Right lobe of liver (tissue), 6 donors: ENCODE data around the gene TMEM272. TPM values are rescaled to one million over a fixed set of nuclear protein-coding genes. Genes with fewer than 3 reads are reported as not detected.

ENCODE experiments used
- ATAC-seq, 4 donors: fragments of 200-7000 bp; cut with Tn5 transposase; one replicate each; pipeline ENCODE4 v1.9.1; 2020; ENCODE audit warnings: mild to moderate bottlenecking in 4 of 4, moderate library complexity in 4 of 4
- DNase-seq, 3 donors: peaks; one replicate each; pipeline ENCODE4 v3.0.0-alpha.2; 2020
- H3K27ac ChIP-seq, 3 donors: fragments of 200-600 bp; one replicate each; pipeline ENCODE4 v1.8.0; 2022
- H3K27me3 ChIP-seq, 2 donors: fragments of 200-600 bp; one replicate each; pipeline ENCODE4 v1.8.0; 2022
- H3K36me3 ChIP-seq, 4 donors: fragments of 200-600 bp; sonication (generic) in 1 of 4; one replicate each; pipeline versions ENCODE4 v1.5.1 to v1.8.0; 2017 to 2022; ENCODE audit warnings: control low read depth in 1 of 4
- H3K4me1 ChIP-seq, 4 donors: fragments of 200-600 bp; sonication (generic) in 1 of 4; one replicate each; pipeline versions ENCODE4 v1.5.1 to v1.8.0; 2017 to 2022; ENCODE audit warnings: control low read depth in 1 of 4
- H3K4me3 ChIP-seq, 3 donors: fragments of 200-600 bp; one replicate each; pipeline ENCODE4 v1.8.0; 2022
- H3K9me3 ChIP-seq, 4 donors: fragments of 200-600 bp; sonication (generic) in 1 of 4; one replicate each; pipeline versions ENCODE4 v1.5.1 to v1.8.0; 2017 to 2022; ENCODE audit warnings: control low read depth in 1 of 4
- POLR2A ChIP-seq: fragments of 450-650 bp; IDR thresholded peaks from one replicate; pipeline ENCODE4 v1.6.1; 2017; ENCODE audit warnings: antibody characterized with exemption, mild to moderate bottlenecking
- WGBS: methylation state at CpG from one replicate; pipeline ENCODE4 v1.1.6; 2018; ENCODE audit warnings: low coverage, low lambda C conversion rate; ENCODE audit not compliant: insufficient coverage; ENCODE audit errors: missing lambda C conversion rate; 5-methylcytosine and 5-hydroxymethylcytosine counted together
- intact Hi-C, 2 donors: fragments of 100-400 bp; cut with DNase I; formaldehyde crosslinking; loops; one replicate each; pipeline versions ENCODE4 v1.11.2 to v1.14.1; 2022
- total RNA-seq, 6 experiments: library from RNA; depleted of rRNA in 2 of 6; stranded (reverse); fragments of >200 nt in 2 of 6; fragmentation: NEBNext Ultra II Directional in 3 of 6; extraction: Animal tissue kit (Norgen Biotek cat#: 25700) in 3 of 6; gene quantifications; one replicate each; pipeline versions ENCODE4 v1.1.0 to v1.2.4, GENCODE V29; 2016 to 2023
- TF ChIP-seq, protein P1 (sequence below), 4 donors: fragments of 200-600 bp in 3 of 4; fragments of 450-650 bp in 1 of 4; IDR thresholded peaks; one replicate each; pipeline versions ENCODE4 v1.5.1 to v1.8.0; 2016 to 2022; ENCODE audit warnings: antibody characterized with exemption in 4 of 4, mild to moderate bottlenecking in 2 of 4
- donor health status: DM: no; HTN: yes; CAD: no.
- donor health status: DM: no; HTN: no; CAD: no.
- donor health status: DM: no; HTN: no; CAD: no.
- donor health status: DM: no; HTN: yes; CAD: no.
- donor health status: DM: no; HTN: yes; CAD: no.

The TMEM272 gene
- total RNA-seq, 6 experiments from 2014 or later: 0.06 to 0.53 (median 0.33) TPM; not detected in 1

- WGBS: 95% methylated on average over 7 of the region's 11 CpGs
- no peaks in the 10 kb centered on the region for H3K4me1 ChIP-seq
- intact Hi-C loops: no loop called here
- TF ChIP-seq, protein P1, sequence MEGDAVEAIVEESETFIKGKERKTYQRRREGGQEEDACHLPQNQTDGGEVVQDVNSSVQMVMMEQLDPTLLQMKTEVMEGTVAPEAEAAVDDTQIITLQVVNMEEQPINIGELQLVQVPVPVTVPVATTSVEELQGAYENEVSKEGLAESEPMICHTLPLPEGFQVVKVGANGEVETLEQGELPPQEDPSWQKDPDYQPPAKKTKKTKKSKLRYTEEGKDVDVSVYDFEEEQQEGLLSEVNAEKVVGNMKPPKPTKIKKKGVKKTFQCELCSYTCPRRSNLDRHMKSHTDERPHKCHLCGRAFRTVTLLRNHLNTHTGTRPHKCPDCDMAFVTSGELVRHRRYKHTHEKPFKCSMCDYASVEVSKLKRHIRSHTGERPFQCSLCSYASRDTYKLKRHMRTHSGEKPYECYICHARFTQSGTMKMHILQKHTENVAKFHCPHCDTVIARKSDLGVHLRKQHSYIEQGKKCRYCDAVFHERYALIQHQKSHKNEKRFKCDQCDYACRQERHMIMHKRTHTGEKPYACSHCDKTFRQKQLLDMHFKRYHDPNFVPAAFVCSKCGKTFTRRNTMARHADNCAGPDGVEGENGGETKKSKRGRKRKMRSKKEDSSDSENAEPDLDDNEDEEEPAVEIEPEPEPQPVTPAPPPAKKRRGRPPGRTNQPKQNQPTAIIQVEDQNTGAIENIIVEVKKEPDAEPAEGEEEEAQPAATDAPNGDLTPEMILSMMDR (IDR thresholded peaks at IDR 0.05): no peak
- no peak for TF ChIP-seq POLR2A
- ATAC-seq (no peak), DNase-seq (no peak)
- H3K4me3 ChIP-seq: no peak overlapping the region
- H3K27me3 ChIP-seq: no peaks in the 10 kb centered on the region
- H3K9me3 ChIP-seq: no peaks in the 10 kb centered on the region
- H3K27ac ChIP-seq: no peak overlapping the region
- H3K36me3 ChIP-seq: no peaks in the 10 kb centered on the region
Measured at GRCh38 chr13:51874651-51875050, 29.7 kb upstream of the TMEM272 start.

- DNase-seq (no peak), ATAC-seq (no peak)
- no peak overlapping the region for H3K4me3 ChIP-seq
- no CpG with 5 or more reads among the region's 1 CpG for WGBS
- no peak overlapping the region for H3K27ac ChIP-seq
- intact Hi-C loops: no loop called here
- H3K36me3 ChIP-seq: no peaks in the 10 kb centered on the region
- no peaks in the 10 kb centered on the region for H3K27me3 ChIP-seq
- TF ChIP-seq, protein P1 (IDR thresholded peaks at IDR 0.05): no peak
- no peak for TF ChIP-seq POLR2A
- no peaks in the 10 kb centered on the region for H3K4me1 ChIP-seq
- H3K9me3 ChIP-seq: no peaks in the 10 kb centered on the region
Measured at GRCh38 chr13:51873837-51874236, 28.9 kb upstream of the TMEM272 start.

DNA sequence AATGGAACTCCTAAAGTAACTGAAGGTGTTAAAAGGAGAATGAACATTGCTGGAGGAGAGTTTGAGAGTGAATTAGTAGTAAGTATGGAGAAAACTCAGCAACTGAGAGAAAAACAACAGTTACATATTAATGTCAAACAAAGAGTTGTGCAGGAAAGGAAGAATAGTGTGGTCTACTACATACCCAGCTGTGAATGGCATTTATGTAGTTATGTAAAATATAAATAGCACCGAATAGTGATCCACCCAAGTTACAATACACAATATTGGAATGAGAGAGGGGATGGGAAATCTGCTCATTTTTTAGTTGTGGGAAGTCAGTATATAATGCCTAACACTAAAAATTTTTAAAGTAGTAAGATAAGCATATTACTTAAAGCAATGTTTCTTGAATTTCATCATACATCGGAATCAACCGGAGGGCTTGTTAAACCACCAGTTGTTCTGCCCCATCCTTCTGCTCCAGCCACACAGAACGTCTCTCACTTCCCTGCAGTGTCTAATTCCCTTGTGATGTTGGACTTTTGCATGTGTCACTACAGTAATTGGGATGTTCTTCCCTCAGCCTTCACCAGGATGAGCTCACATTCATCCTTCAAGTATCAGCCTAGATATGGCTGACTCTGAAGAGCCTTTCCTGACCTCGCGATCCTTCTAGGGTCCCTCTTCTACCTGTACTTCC, 28.3 kb upstream of the TMEM272 start:
- H3K36me3 ChIP-seq: no peaks in the 10 kb centered on the region
- no peaks in the 10 kb centered on the region for H3K4me1 ChIP-seq
- no peak overlapping the region for H3K27ac ChIP-seq
- no peak for DNase-seq
- TF ChIP-seq POLR2A: no peak
- TF ChIP-seq, protein P1 (IDR thresholded peaks at IDR 0.05): no peak
- H3K4me3 ChIP-seq: no peak overlapping the region
- intact Hi-C loops: no loop called here
- no peaks in the 10 kb centered on the region for H3K27me3 ChIP-seq
- no peak for ATAC-seq
- no peaks in the 10 kb centered on the region for H3K9me3 ChIP-seq
- WGBS: 87% methylated on average over 6 of the region's 6 CpGs

DNA sequence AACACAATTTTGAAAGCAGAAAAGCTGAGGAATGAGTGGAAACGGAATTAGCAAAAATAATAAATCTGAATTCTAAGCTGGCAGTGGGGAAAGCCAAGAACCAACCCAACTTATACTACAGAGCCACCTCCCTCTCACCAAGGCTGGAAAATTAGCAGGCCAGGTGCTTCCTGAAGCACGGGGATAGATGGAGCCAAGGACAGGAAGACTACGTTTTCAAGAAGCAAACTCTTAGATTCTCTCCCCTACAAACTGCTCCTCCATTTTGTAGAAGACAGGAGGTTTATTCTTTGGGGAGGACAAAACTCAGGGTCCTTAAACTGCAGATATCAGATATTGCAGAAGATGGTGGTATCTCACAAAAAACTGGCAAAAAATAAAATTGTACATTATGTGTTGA, 25.6 kb upstream of the TMEM272 start:
- Histone ChIP-seq H3K27ac (no peak overlapping the region), H3K9me3 (no peaks in the 10 kb centered on the region), H3K27me3 (no peaks in the 10 kb centered on the region), H3K4me3 (no peak overlapping the region), H3K36me3 (no peaks in the 10 kb centered on the region), H3K4me1 (no peaks in the 10 kb centered on the region)
- DNase-seq: no peak
- 63% methylated on average over 3 of the region's 3 CpGs for WGBS
- no peak for TF ChIP-seq POLR2A
- TF ChIP-seq, protein P1 (IDR thresholded peaks at IDR 0.05): no peak
- no peak for ATAC-seq
- intact Hi-C loops: no loop called here

- DNase-seq: no peak
- no peaks in the 10 kb centered on the region for H3K36me3 ChIP-seq
- H3K9me3 ChIP-seq: no peaks in the 10 kb centered on the region
- H3K27ac ChIP-seq: no peak overlapping the region
- 69% methylated on average over 6 of the region's 6 CpGs for WGBS
- no peak for TF ChIP-seq POLR2A
- TF ChIP-seq, protein P1 (IDR thresholded peaks at IDR 0.05): no peak
- ATAC-seq: no peak
- no peaks in the 10 kb centered on the region for H3K27me3 ChIP-seq
- intact Hi-C loops: no loop called here
- no peaks in the 10 kb centered on the region for H3K4me1 ChIP-seq
- H3K4me3 ChIP-seq: no peak overlapping the region
Measured at GRCh38 chr13:51869916-51870315, 24.9 kb upstream of the TMEM272 start.
